ENCODE results near the gene NAAA.

- TF ChIP-seq, protein P1, sequence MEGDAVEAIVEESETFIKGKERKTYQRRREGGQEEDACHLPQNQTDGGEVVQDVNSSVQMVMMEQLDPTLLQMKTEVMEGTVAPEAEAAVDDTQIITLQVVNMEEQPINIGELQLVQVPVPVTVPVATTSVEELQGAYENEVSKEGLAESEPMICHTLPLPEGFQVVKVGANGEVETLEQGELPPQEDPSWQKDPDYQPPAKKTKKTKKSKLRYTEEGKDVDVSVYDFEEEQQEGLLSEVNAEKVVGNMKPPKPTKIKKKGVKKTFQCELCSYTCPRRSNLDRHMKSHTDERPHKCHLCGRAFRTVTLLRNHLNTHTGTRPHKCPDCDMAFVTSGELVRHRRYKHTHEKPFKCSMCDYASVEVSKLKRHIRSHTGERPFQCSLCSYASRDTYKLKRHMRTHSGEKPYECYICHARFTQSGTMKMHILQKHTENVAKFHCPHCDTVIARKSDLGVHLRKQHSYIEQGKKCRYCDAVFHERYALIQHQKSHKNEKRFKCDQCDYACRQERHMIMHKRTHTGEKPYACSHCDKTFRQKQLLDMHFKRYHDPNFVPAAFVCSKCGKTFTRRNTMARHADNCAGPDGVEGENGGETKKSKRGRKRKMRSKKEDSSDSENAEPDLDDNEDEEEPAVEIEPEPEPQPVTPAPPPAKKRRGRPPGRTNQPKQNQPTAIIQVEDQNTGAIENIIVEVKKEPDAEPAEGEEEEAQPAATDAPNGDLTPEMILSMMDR (IDR thresholded peaks at IDR 0.05) = no peak
- TF ChIP-seq POLR2A (IDR thresholded peaks at IDR 0.05) = no peak
These were observed 20.5 kb downstream of the NAAA start for GRCh38 chr4:75920327-75920726.

Data from suprapubic skin (tissue), 3 donors.